HEK293T (cell line): Measurements from ENCODE around the gene XPNPEP2.

ENCODE experiments used
- BHLHE40 ChIP-seq: fragments of 450-650 bp; IDR thresholded peaks from 2 replicates; pipeline ENCODE4 v1.6.1; 2016; ENCODE audit warnings: mild to moderate bottlenecking, moderate library complexity, borderline replicate concordance
- CTBP1 ChIP-seq: fragments of 450-650 bp; IDR thresholded peaks from 2 replicates; pipeline ENCODE4 v1.6.1; 2016; ENCODE audit warnings: borderline replicate concordance
- ELF4 ChIP-seq: fragments of 450-650 bp; IDR thresholded peaks from 2 replicates; pipeline ENCODE4 v1.6.1; 2017; ENCODE audit warnings: antibody characterized with exemption
- FOXK2 ChIP-seq: fragments of 450-650 bp; IDR thresholded peaks from 2 replicates; pipeline ENCODE4 v1.6.1; 2016; ENCODE audit warnings: mild to moderate bottlenecking
- L3MBTL2 ChIP-seq: fragments of 450-650 bp; conservative IDR thresholded peaks from 2 replicates; pipeline ENCODE4 v1.6.1; 2016; ENCODE audit warnings: mild to moderate bottlenecking
- LEF1 ChIP-seq: fragments of 450-650 bp; IDR thresholded peaks from 2 replicates; pipeline ENCODE4 v1.6.1; 2017; ENCODE audit warnings: mild to moderate bottlenecking, borderline replicate concordance
- SP1 ChIP-seq: fragments of 450-650 bp; IDR thresholded peaks from 2 replicates; pipeline ENCODE4 v1.6.1; 2017
- TARDBP ChIP-seq: fragments of 450-650 bp; IDR thresholded peaks from 2 replicates; pipeline ENCODE4 v1.6.1; 2016

DNA sequence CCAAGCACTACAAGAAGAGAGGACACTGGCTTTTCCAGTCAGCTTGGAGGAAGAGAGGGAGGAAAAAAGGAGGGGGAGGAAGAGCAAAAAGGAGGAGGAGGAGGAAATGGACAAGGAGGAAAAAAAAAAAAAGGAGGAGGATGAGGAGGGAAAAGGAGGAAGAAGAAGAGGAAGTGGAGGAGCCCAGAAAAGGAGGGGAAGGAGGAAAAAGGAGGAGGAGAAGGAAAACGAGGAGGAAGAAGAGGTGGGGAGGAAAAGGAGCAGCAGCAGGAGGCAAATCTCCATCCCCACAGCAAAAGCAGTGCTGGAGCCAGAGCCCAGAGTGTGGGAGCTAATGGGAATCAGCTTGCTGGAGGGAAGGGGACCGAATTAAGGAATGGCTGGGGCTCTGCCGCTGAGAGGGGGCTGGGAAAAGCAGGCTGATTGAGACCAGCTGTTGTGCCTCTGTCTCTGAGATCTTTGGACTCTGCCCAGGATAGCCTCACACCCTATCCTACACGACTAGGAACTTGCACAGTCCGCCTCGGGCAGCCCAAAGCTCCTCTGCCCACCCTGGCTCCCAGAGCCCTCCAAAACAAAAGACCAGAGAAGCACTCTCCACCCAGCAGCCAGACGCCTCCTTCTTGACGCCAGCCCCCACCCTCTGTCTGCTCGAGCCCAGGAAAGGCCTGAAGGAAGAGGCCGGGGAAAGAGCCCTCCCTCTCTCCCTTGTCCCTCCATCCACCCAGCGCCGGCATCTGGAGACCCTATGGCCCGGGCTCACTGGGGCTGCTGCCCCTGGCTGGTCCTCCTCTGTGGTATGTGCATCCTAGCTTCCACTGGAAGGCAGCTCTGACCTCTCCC is at the start of gene XPNPEP2:
- TF ChIP-seq BHLHE40 (no peak), SP1 (no peak), CTBP1 (no peak), TARDBP (no peak), ELF4 (no peak), L3MBTL2 (no peak), FOXK2 (no peak), LEF1 (no peak)
